ENCODE results near the gene PPP1R9B.

DNA sequence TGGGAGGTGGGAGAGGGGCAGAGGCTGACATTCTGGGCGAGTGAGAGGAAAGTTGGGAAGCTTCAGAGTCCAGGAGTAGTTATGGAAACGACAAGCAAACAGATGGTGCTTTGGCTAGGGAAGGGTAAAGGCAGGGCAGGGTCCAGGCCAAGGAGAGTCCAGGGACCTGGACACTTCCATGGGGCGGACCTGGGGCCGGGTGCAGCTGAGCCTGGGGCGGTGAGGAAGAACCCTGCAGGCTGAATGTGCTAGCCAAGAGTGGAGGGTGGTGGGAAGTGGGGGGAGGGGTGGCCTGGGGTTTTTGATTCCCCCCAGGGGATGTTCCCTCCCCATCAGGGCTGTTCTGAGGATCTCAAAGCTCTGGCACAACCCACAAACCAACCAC is 2.6 kb downstream of the PPP1R9B start:
- TF ChIP-seq, protein P1, sequence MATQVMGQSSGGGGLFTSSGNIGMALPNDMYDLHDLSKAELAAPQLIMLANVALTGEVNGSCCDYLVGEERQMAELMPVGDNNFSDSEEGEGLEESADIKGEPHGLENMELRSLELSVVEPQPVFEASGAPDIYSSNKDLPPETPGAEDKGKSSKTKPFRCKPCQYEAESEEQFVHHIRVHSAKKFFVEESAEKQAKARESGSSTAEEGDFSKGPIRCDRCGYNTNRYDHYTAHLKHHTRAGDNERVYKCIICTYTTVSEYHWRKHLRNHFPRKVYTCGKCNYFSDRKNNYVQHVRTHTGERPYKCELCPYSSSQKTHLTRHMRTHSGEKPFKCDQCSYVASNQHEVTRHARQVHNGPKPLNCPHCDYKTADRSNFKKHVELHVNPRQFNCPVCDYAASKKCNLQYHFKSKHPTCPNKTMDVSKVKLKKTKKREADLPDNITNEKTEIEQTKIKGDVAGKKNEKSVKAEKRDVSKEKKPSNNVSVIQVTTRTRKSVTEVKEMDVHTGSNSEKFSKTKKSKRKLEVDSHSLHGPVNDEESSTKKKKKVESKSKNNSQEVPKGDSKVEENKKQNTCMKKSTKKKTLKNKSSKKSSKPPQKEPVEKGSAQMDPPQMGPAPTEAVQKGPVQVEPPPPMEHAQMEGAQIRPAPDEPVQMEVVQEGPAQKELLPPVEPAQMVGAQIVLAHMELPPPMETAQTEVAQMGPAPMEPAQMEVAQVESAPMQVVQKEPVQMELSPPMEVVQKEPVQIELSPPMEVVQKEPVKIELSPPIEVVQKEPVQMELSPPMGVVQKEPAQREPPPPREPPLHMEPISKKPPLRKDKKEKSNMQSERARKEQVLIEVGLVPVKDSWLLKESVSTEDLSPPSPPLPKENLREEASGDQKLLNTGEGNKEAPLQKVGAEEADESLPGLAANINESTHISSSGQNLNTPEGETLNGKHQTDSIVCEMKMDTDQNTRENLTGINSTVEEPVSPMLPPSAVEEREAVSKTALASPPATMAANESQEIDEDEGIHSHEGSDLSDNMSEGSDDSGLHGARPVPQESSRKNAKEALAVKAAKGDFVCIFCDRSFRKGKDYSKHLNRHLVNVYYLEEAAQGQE (IDR thresholded peaks at IDR 0.05): no peak
- TF ChIP-seq, protein P2, sequence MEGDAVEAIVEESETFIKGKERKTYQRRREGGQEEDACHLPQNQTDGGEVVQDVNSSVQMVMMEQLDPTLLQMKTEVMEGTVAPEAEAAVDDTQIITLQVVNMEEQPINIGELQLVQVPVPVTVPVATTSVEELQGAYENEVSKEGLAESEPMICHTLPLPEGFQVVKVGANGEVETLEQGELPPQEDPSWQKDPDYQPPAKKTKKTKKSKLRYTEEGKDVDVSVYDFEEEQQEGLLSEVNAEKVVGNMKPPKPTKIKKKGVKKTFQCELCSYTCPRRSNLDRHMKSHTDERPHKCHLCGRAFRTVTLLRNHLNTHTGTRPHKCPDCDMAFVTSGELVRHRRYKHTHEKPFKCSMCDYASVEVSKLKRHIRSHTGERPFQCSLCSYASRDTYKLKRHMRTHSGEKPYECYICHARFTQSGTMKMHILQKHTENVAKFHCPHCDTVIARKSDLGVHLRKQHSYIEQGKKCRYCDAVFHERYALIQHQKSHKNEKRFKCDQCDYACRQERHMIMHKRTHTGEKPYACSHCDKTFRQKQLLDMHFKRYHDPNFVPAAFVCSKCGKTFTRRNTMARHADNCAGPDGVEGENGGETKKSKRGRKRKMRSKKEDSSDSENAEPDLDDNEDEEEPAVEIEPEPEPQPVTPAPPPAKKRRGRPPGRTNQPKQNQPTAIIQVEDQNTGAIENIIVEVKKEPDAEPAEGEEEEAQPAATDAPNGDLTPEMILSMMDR (IDR thresholded peaks at IDR 0.05; ENCODE audit: low read depth, low read length, missing input control): no peak
- TF ChIP-seq GABPA (IDR thresholded peaks at IDR 0.05 in 1 of 2, conservative IDR thresholded peaks at IDR 0.05 in 1 of 2) (no peak), EGR1 (IDR thresholded peaks at IDR 0.05; ENCODE audit: low read depth in 2 of 2) (no peak)

Measured in liver (tissue), 3 donors.